Measurements from ENCODE around the gene OGFOD2.

OGFOD2 gene

GRCh38 chr12:123004287-123004686 lies 29.2 kb downstream of the OGFOD2 start:
- Histone ChIP-seq H3K4ac (ENCODE audit: low read depth, low read length) (no peak overlapping the region), H3K4me2 (ENCODE audit: low read length) (no peak overlapping the region), H3K4me1 (ENCODE audit: control insufficient read depth, low read depth, low read length) (no peaks in the 10 kb centered on the region), H3K23ac (ENCODE audit: low read length) (no peak overlapping the region), H3K56ac (ENCODE audit: low read length) (no peak overlapping the region), H3K9ac (ENCODE audit: low read length) (no peak overlapping the region), H3K79me1 (ENCODE audit: low read length) (no peaks in the 10 kb centered on the region), H2BK120ac (ENCODE audit: low read depth, low read length) (no peak overlapping the region), H3K36me3 (ENCODE audit: control insufficient read depth, insufficient read depth, low read length) (no peaks in the 10 kb centered on the region), H2BK15ac (replicated peaks; ENCODE audit: low read depth) (no peak overlapping the region), H3K4me3 (ENCODE audit: low read length) (no peak overlapping the region), H3K27me3 (ENCODE audit: insufficient read depth, low read length, poor library complexity) (no peaks in the 10 kb centered on the region), H3K18ac (ENCODE audit: low read length) (no peak overlapping the region), H3K27ac (ENCODE audit: low read depth, low read length) (no peak overlapping the region), H2BK5ac (ENCODE audit: low read length) (no peak overlapping the region), H3K79me2 (ENCODE audit: control insufficient read depth, insufficient read depth, low read length) (no peaks in the 10 kb centered on the region), H2AK5ac (ENCODE audit: low read length) (no peak overlapping the region), H4K5ac (ENCODE audit: low read length) (no peak overlapping the region), H4K8ac (ENCODE audit: low read depth, low read length) (no peak overlapping the region)
- no peak for DNase-seq
- no CpG with 5 or more reads among the region's 14 CpGs for WGBS (ENCODE audit: extremely low coverage, insufficient coverage, low lambda C conversion rate)

DNA sequence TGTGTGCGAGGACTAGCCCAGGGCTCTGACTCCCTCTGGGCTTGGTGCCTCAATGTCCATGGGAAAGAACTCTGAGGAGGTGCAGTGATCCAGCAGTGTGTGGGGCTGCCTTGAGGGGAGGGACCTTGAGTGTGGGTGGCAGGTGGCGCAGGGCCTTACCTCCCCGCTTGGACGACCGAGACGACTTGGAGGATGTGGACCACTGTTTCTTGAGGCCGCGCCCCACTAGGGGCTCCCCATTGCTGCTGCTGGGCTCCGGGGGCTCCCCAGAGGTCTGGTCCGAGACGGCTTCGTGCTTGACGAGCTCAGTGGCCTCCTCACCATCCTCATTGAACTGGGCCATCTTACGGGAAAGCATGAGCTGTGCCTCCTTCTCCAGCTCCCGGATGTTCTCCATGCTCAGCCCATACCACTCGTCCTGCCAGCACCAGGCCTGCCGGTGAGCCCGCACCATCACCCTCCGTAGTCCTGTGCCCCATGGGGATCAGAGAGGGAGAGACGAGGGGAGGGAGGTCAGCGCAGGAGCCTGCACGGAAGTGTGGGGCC lies 30.1 kb downstream of the OGFOD2 start:
- H4K5ac ChIP-seq (ENCODE audit: low read length), result no peak overlapping the region
- H2BK120ac ChIP-seq (ENCODE audit: low read depth, low read length), result no peak overlapping the region
- no peaks in the 10 kb centered on the region for H3K36me3 ChIP-seq (ENCODE audit: control insufficient read depth, insufficient read depth, low read length)
- no peak overlapping the region for H3K4me3 ChIP-seq (ENCODE audit: low read length)
- no peaks in the 10 kb centered on the region for H3K79me2 ChIP-seq (ENCODE audit: control insufficient read depth, insufficient read depth, low read length)
- no peak for DNase-seq
- H3K4me1 ChIP-seq (ENCODE audit: control insufficient read depth, low read depth, low read length), result no peaks in the 10 kb centered on the region
- H3K56ac ChIP-seq (ENCODE audit: low read length), result no peak overlapping the region
- no peaks in the 10 kb centered on the region for H3K79me1 ChIP-seq (ENCODE audit: low read length)
- H4K8ac ChIP-seq (ENCODE audit: low read depth, low read length), result no peak overlapping the region
- no peak overlapping the region for H2AK5ac ChIP-seq (ENCODE audit: low read length)
- H3K9ac ChIP-seq (ENCODE audit: low read length), result no peak overlapping the region
- H3K27me3 ChIP-seq (ENCODE audit: insufficient read depth, low read length, poor library complexity), result no peaks in the 10 kb centered on the region
- H3K18ac ChIP-seq (ENCODE audit: low read length), result no peak overlapping the region
- WGBS (ENCODE audit: extremely low coverage, insufficient coverage, low lambda C conversion rate), result no CpG with 5 or more reads among the region's 22 CpGs
- H3K27ac ChIP-seq (ENCODE audit: low read depth, low read length), result no peak overlapping the region
- no peak overlapping the region for H3K4me2 ChIP-seq (ENCODE audit: low read length)
- H3K4ac ChIP-seq (ENCODE audit: low read depth, low read length), result no peak overlapping the region
- no peak overlapping the region for H2BK15ac ChIP-seq (replicated peaks; ENCODE audit: low read depth)
- H3K23ac ChIP-seq (ENCODE audit: low read length), result no peak overlapping the region
- H2BK5ac ChIP-seq (ENCODE audit: low read length), result no peak overlapping the region

GRCh38 chr12:123006977-123007376 lies 31.9 kb downstream of the OGFOD2 start:
- Histone ChIP-seq H3K79me1 (ENCODE audit: low read length) (no peaks in the 10 kb centered on the region), H3K4me2 (ENCODE audit: low read length) (no peak overlapping the region), H3K4ac (ENCODE audit: low read depth, low read length) (no peak overlapping the region), H3K4me1 (ENCODE audit: control insufficient read depth, low read depth, low read length) (no peaks in the 10 kb centered on the region), H3K9ac (ENCODE audit: low read length) (no peak overlapping the region), H2BK5ac (ENCODE audit: low read length) (no peak overlapping the region), H4K5ac (ENCODE audit: low read length) (no peak overlapping the region), H3K27ac (ENCODE audit: low read depth, low read length) (no peak overlapping the region), H2BK15ac (replicated peaks; ENCODE audit: low read depth) (no peak overlapping the region), H2AK5ac (ENCODE audit: low read length) (no peak overlapping the region), H3K18ac (ENCODE audit: low read length) (no peak overlapping the region), H3K4me3 (ENCODE audit: low read length) (no peak overlapping the region), H3K27me3 (ENCODE audit: insufficient read depth, low read length, poor library complexity) (no peaks in the 10 kb centered on the region), H3K79me2 (ENCODE audit: control insufficient read depth, insufficient read depth, low read length) (no peaks in the 10 kb centered on the region), H3K23ac (ENCODE audit: low read length) (no peak overlapping the region), H4K8ac (ENCODE audit: low read depth, low read length) (no peak overlapping the region), H3K56ac (ENCODE audit: low read length) (no peak overlapping the region), H2BK120ac (ENCODE audit: low read depth, low read length) (no peak overlapping the region), H3K36me3 (ENCODE audit: control insufficient read depth, insufficient read depth, low read length) (no peaks in the 10 kb centered on the region)
- DNase-seq, result no peak
- WGBS (ENCODE audit: extremely low coverage, insufficient coverage, low lambda C conversion rate), result no CpG with 5 or more reads among the region's 12 CpGs

- no CpG with 5 or more reads among the region's 1 CpG for WGBS (ENCODE audit: extremely low coverage, insufficient coverage, low lambda C conversion rate)
- no peak overlapping the region for H3K9ac ChIP-seq (ENCODE audit: low read length)
- no peak overlapping the region for H3K4me3 ChIP-seq (ENCODE audit: low read length)
- H4K5ac ChIP-seq (ENCODE audit: low read length), result no peak overlapping the region
- no peak overlapping the region for H3K27ac ChIP-seq (ENCODE audit: low read depth, low read length)
- no peaks in the 10 kb centered on the region for H3K36me3 ChIP-seq (ENCODE audit: control insufficient read depth, insufficient read depth, low read length)
- no peak for DNase-seq
- H2BK120ac ChIP-seq (ENCODE audit: low read depth, low read length), result no peak overlapping the region
- H3K4me1 ChIP-seq (ENCODE audit: control insufficient read depth, low read depth, low read length), result no peaks in the 10 kb centered on the region
- no peak overlapping the region for H4K8ac ChIP-seq (ENCODE audit: low read depth, low read length)
- no peak overlapping the region for H2AK5ac ChIP-seq (ENCODE audit: low read length)
- H2BK15ac ChIP-seq (replicated peaks; ENCODE audit: low read depth), result no peak overlapping the region
- H3K27me3 ChIP-seq (ENCODE audit: insufficient read depth, low read length, poor library complexity), result no peaks in the 10 kb centered on the region
- H3K79me2 ChIP-seq (ENCODE audit: control insufficient read depth, insufficient read depth, low read length), result no peaks in the 10 kb centered on the region
- H3K23ac ChIP-seq (ENCODE audit: low read length), result no peak overlapping the region
- H3K79me1 ChIP-seq (ENCODE audit: low read length), result no peaks in the 10 kb centered on the region
- no peak overlapping the region for H2BK5ac ChIP-seq (ENCODE audit: low read length)
- no peak overlapping the region for H3K4ac ChIP-seq (ENCODE audit: low read depth, low read length)
- H3K18ac ChIP-seq (ENCODE audit: low read length), result no peak overlapping the region
- no peak overlapping the region for H3K56ac ChIP-seq (ENCODE audit: low read length)
- no peak overlapping the region for H3K4me2 ChIP-seq (ENCODE audit: low read length)
Observed at GRCh38 chr12:123010110-123010509, 35.1 kb downstream of the OGFOD2 start.

DNA sequence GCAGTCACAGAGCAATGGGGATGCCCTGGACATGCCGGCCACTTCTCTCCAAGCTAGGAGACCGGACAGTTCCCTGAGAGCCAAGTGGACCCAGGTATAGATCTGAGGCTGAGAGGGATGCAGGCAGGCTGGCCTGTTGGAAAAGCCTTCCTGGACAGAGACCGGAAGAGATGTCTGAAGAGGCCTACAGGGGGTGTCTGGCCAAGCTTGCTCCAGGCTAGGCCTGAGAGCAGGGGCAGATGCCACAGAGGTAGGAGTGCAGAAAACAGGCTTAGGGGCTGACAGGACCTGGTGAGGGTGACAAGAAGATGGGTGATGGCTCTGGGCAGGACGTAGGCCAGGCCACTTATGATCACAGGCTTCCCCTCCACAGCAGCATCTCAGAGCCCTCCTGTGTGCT lies 35.6 kb downstream of the OGFOD2 start:
- Histone ChIP-seq H3K4me3 (ENCODE audit: low read length) (no peak overlapping the region), H3K27me3 (ENCODE audit: insufficient read depth, low read length, poor library complexity) (no peaks in the 10 kb centered on the region), H2AK5ac (ENCODE audit: low read length) (no peak overlapping the region), H4K8ac (ENCODE audit: low read depth, low read length) (no peak overlapping the region), H3K18ac (ENCODE audit: low read length) (no peak overlapping the region), H3K9ac (ENCODE audit: low read length) (no peak overlapping the region), H3K4ac (ENCODE audit: low read depth, low read length) (no peak overlapping the region), H3K79me2 (ENCODE audit: control insufficient read depth, insufficient read depth, low read length) (no peaks in the 10 kb centered on the region), H4K5ac (ENCODE audit: low read length) (no peak overlapping the region), H3K23ac (ENCODE audit: low read length) (no peak overlapping the region), H3K4me1 (ENCODE audit: control insufficient read depth, low read depth, low read length) (no peaks in the 10 kb centered on the region), H3K36me3 (ENCODE audit: control insufficient read depth, insufficient read depth, low read length) (no peaks in the 10 kb centered on the region), H3K79me1 (ENCODE audit: low read length) (no peaks in the 10 kb centered on the region), H3K56ac (ENCODE audit: low read length) (no peak overlapping the region), H3K4me2 (ENCODE audit: low read length) (no peak overlapping the region), H3K27ac (ENCODE audit: low read depth, low read length) (no peak overlapping the region), H2BK120ac (ENCODE audit: low read depth, low read length) (no peak overlapping the region), H2BK15ac (replicated peaks; ENCODE audit: low read depth) (no peak overlapping the region), H2BK5ac (ENCODE audit: low read length) (no peak overlapping the region)
- no CpG with 5 or more reads among the region's 4 CpGs for whole genome bisulfite sequencing (ENCODE audit: extremely low coverage, insufficient coverage, low lambda C conversion rate)
- DNase-seq, result no peak

DNA sequence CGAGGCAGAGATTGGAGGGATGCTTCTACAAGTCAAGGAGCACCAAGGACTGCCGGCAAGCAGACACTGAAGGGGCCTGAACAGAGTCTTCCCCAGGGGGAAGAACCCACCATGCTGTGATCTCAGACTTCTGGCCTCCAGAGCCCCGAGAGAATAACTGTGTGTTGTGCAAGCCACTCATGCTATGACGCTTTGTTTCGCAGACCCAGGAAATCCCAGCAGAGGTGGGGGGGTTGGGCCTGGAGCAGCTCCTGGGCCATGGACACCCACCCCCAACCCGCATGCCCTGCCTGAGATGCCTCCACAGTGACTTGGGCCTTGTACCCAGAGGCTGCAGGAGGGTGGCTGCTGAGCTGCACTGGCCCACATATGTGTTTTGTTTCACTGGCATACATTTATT lies 36.7 kb downstream of the OGFOD2 start:
- WGBS (ENCODE audit: extremely low coverage, insufficient coverage, low lambda C conversion rate), result no CpG with 5 or more reads among the region's 6 CpGs
- Histone ChIP-seq H3K56ac (ENCODE audit: low read length) (no peak overlapping the region), H3K9ac (ENCODE audit: low read length) (no peak overlapping the region)

More for the DNA sequence above, 36.7 kb downstream of the OGFOD2 start:
- Histone ChIP-seq H2BK15ac (replicated peaks; ENCODE audit: low read depth) (no peak overlapping the region), H3K36me3 (ENCODE audit: control insufficient read depth, insufficient read depth, low read length) (no peaks in the 10 kb centered on the region), H4K8ac (ENCODE audit: low read depth, low read length) (no peak overlapping the region), H3K4me3 (ENCODE audit: low read length) (no peak overlapping the region), H2AK5ac (ENCODE audit: low read length) (no peak overlapping the region), H3K27ac (ENCODE audit: low read depth, low read length) (no peak overlapping the region), H3K79me1 (ENCODE audit: low read length) (no peaks in the 10 kb centered on the region), H3K4ac (ENCODE audit: low read depth, low read length) (no peak overlapping the region), H3K27me3 (ENCODE audit: insufficient read depth, low read length, poor library complexity) (no peaks in the 10 kb centered on the region), H2BK5ac (ENCODE audit: low read length) (no peak overlapping the region), H3K4me1 (ENCODE audit: control insufficient read depth, low read depth, low read length) (no peaks in the 10 kb centered on the region), H3K23ac (ENCODE audit: low read length) (no peak overlapping the region), H2BK120ac (ENCODE audit: low read depth, low read length) (no peak overlapping the region), H4K5ac (ENCODE audit: low read length) (no peak overlapping the region), H3K4me2 (ENCODE audit: low read length) (no peak overlapping the region), H3K79me2 (ENCODE audit: control insufficient read depth, insufficient read depth, low read length) (no peaks in the 10 kb centered on the region), H3K18ac (ENCODE audit: low read length) (no peak overlapping the region)
- DNase-seq, result no peak
